Stimulated activated CD4-positive, alpha-beta T cell treated with anti-CD3 and anti-CD28 coated beads, TNF-alpha, amount 100 ng/mL, for 24 hours (primary cell): Measurements from ENCODE around the gene ECI1.
A peak's percentile ranks its signal among the peaks of the same experiment; 100 is the strongest.

Experiments
- DNase-seq, 3 experiments: peaks; one replicate each; pipeline ENCODE4 v3.0.0-alpha.2; 2020; ENCODE audit warnings: low read depth in 3 of 3

The ECI1 gene

DNA sequence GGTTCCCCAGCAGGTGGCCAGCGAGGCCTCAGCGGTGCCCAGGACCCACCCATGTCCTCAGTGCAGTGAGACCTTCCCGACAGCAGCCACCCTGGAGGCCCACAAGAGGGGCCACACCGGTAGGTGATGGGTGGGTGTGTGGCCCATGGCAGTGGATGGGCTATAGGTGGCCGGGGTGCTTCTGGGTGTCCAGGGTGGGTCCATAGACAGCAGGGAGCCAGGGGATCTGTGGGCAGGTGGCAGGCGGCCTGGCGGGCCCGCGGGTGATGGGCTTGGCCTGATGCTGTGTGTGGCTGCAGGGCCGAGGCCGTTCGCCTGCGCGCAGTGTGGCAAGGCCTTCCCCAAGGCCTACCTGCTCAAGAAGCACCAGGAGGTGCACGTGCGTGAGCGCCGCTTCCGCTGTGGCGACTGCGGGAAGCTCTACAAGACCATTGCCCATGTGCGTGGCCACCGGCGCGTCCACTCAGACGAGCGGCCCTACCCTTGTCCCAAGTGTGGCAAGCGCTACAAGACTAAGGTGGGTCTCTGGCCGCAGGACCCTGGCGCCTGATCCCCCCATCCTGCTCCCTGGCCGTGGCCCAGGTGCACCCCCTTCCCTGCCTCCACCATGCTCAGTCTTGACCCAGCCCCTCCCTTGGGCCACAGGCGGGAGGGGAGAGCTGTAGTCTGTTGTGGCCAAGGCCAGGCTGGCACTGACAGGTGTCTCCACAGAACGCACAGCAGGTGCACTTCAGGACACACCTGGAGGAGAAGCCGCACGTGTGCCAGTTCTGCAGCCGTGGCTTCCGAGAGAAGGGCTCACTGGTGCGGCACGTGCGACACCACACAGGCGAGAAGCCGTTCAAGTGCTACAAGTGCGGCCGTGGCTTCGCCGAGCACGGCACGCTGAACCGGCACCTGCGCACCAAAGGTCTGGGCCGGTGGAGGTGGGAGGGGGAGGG, 17.2 kb downstream of the ECI1 start:
- DNase-seq, result no peak

DNA sequence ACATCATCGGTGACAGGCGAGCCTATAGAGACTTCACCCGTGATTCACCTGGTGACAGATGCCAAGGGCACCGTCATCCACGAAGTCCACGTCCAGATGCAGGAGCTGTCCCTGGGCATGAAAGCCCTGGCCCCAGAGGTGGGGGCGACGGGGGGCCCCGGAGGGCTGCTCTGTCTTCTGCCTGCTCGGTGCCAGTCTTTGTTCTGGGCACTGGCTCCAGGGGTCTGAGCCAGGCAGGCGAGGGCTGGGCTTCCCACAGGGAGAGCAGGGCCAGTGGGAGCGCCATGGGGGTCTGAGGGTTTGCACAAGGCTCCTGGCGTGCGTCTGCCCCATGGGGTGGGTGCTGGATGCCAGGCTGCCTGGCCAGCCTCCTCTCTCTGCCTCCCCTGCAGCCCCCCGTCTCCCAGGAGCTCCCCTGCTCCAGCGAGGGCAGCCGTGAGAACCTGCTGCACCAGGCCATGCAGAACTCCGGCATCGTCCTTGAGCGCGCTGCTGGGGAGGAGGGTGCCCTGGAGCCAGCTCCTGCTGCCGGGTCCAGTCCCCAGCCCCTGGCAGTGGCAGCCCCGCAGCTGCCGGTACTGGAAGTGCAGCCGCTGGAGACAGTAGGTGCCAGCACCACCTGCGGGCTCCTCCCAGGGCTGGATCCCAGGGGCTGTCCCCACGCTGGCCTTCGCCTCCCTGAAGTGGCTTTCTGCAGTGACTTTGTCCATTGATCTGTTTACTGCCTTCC, 18.2 kb downstream of the ECI1 start:
- DNase-seq, result no peak

DNA sequence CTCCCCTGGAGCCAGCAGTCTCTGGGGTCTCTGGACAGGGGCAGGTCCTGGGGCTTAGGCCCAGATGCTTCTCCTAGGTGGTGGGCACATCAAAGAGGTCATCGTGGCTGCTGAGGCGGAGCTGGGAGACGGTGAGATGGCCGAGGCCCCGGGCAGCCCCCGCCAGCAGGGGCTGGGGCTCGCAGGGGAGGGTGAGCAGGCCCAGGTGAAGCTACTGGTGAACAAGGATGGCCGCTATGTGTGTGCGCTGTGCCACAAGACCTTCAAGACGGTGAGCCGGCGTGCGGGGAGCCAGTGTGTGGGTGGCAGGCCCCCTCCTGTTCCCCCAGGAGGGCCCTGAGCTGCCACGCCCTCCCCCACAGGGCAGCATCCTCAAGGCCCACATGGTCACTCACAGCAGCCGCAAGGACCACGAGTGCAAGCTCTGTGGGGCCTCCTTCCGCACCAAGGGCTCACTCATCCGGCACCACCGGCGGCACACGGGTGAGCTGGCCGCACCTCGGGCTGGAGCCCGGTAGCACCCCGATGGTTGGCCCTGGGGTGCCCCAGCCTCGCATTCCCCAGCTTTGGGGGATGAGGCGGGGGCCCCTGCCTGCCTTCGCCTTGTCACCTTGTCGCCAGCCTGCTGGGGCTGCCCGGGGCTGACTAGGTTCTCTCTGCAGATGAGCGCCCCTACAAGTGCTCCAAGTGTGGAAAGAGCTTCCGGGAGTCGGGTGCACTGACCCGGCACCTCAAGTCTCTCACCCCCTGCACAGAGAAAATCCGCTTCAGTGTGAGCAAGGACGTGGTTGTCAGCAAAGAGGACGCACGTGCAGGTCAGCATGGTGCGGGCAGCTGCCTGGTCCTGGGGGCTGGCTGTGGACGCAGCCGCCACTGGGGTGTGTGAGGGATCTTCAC, 19.0 kb downstream of the ECI1 start:
- DNase-seq, result no peak

DNA sequence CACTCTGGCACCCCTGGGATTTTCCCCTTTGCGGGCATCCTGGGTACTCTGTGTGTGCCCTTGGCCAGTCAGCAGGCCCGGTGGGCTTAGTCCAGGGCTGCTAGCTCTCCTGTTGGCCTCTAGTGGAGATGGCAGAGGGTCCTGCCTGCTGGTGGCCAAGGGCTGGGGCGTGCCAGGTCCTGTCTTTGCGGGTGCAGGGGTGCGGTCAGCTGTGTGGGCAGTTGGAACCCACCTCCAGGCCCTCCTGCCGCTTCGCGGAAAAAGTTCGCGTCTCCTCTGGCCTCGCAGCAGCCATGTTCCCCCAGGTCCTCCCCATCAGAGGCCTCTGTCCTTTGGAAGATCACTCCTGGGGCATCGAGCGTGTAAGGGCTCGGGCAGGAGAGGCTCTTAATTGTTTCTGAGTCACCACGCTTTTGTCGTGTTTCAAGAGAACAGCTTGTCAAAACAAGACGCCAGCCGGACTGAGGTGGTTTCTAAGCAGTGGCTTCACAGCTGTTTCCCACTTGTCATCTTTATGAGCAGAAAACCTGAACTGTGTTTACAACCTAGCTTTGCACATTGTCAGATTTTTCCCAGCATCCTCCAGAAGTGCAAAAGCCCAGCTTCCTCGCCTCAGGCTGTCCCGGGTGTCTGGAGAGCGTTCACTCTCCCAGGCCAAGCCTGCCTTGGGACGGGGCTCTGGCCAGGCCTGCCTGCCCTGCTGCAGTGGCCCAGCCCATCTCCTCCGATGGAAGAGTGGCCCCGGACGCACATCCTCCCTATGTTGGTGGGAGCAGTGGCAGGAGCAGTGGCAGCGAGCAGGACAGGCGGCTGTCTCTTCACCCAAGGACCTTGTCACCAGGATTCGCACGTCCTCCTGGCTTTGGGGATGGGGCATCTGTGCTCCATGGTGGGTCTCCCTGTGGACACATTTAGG, 20.1 kb downstream of the ECI1 start:
- DNase-seq, result no peak

DNA sequence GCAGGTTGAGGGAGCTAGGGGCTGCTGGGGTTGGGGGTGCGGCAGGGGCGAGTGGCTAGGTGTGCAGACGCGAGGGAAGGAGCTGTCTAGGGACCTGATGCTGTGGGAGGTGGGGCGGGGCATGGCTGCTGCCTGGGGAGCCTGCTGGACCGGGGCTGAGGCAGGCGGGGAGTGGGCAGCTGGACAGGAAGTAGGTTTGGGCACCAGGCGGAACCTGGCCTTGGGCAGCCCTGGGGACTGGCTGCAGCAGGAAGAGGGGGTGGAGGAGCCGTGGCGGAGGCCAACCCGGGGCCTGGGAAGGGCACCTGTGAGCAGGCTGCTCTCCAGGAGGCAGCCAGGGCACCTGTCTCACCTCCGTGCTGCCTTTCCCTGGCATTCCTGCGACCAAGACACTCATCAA, 21.0 kb downstream of the ECI1 start:
- no peak for DNase-seq

DNA sequence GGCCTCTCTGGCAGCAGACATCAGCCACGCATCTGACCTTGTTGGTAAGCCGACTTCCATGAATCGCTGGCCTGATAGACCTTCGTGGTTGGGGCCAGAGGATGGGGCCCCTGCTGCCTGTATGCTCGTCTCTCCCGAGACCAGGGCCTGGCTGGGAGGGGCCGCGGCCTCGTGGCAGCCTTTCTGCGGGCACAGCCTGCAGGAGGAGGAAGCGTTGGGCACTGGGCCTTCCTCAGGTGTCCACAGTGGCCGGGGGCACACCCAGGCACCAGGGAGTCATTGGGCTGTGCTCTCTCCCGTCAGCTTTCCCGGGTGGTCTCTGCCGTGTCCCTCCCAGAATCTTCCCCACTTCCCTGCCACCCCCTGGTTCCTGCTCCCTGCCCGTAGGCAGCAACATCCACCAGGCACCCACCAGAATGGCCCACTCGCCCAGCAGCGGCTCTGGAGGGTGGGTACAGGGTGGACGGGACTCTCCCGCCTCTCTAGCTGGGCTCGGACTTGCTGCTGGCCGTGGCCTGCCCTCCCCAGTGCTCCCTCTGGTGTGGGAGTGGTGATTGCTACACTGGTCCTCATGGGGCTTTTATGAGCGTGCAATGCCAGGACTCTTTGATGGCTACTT, 21.6 kb downstream of the ECI1 start:
- no peak for DNase-seq

DNA sequence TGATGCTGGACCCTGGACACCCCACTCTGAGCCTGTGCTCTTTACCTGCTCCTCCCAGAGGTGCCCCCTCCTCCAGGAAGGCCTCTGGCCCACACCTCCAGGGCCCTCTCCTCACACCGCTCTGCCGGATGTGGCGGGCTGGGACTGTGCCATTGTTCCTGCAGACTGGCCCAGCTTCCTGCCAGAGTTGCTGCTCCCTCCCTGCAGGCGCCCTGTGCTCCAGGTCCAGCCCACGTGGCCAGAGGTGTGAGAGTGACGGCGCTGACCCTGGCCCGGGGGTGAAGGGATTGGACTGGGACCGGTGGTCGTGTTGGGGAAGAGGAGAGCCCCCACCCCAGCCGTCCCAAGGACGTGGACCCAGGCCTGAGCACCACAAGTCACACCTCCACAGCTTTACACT, 22.3 kb downstream of the ECI1 start:
- no peak for DNase-seq

DNA sequence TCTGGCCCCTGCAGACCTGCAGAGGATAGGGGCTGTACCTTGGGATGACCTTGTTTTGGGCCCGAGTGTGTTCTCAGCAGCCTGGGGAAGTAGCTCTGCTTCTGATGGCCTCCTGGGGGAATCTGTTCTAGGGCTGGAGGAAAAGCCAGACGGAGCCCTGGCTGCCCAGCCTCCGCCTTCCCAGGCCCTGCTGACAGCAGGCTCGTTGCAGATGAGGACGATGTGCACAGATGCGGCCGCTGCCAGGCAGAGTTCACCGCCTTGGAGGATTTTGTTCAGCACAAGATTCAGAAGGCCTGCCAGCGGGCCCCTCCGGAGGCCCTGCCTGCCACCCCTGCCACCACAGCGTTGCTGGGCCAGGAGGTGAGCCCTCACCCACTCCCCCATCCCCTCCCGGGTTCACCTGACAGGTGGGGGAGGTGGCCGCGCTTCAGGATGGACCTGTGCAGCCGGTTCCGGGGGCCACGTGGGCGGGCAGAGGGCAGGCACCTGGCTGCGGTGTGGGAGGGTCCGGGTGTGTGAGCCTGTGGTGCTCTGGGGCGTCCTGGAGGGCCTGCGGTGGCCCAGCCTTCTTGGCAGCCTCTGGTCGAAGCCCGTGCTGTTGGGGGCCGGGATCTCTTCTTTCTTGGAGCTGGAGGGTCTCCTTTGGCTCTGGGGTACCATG, 23.1 kb downstream of the ECI1 start:
- DNase-seq, result no peak

DNA sequence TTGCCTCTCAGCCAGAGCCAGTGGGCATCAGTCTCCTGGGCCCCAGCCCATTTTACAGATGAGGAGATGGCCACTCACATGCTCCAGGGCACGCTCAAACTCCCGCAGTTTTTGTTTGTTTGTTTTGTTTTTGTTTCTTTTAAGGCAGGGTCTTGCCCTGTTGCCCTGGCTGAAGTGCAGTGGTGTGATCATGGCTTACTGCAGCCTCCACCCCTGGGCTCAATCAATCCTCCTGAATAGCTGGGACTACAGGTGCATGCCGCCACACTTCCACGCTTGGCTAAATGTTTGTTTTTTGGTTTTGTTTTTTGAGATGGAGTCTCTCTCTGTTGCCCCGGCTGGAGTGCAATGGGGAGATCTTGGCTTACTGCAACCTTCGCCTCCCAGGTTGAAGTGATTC, 24.5 kb downstream of the ECI1 start:
- DNase-seq, result no peak

DNA sequence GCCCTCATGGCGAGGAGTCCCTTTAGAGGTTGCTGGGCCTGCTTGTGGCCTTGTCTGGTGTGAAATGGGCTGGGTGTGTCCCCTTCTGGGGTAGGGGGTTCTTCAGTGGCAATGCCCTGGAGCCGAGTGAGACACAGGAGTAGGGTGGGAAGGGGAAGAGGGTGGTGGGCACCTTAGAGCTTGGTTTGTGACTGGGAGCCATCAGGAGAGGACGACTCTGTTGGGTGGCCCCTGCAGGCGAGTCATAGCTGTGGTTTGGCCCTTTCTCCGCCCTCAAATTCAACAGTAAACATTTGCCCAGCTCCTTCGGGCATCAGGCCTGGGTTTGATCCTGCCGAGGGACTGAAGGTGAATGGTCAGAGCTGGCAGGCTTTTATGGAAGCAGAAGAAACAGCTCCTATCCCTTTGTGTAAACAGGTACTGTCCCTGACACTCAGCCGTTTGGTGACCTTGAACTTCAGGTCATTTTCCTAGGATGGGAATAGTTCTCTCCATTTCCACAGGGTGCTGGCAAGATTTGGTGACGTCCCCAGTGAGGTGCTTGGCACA, 25.1 kb downstream of the ECI1 start:
- no peak for DNase-seq

DNA sequence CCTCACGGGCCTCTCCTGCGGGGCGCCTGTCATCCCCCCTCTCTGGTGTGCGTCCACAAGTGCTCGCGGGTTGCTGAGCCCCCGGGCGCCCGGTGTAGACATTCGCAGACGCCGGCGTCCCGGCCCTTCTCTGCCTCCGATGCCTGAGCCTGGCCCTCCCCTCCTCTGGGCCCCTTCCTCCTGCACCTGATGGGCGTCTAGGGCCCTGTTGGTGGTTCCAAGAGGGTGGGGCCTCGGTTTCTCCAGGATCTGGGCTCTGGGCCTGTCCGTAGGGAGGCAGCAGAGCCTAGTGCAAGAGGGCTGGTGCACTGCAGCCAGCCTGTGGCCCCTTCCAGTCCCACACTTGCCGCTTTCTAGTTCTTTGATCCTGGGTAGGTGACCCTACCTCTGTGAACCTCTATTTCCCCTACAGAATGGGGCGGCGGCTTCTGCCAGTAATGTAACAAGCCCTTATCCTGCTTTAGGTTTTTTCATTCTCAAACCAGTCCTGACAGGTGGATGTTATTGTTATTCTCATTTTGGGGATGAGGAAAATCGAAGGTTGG, 27.4 kb downstream of the ECI1 start:
- peak in 1 of 3 experiments; percentile 41 for DNase-seq

DNA sequence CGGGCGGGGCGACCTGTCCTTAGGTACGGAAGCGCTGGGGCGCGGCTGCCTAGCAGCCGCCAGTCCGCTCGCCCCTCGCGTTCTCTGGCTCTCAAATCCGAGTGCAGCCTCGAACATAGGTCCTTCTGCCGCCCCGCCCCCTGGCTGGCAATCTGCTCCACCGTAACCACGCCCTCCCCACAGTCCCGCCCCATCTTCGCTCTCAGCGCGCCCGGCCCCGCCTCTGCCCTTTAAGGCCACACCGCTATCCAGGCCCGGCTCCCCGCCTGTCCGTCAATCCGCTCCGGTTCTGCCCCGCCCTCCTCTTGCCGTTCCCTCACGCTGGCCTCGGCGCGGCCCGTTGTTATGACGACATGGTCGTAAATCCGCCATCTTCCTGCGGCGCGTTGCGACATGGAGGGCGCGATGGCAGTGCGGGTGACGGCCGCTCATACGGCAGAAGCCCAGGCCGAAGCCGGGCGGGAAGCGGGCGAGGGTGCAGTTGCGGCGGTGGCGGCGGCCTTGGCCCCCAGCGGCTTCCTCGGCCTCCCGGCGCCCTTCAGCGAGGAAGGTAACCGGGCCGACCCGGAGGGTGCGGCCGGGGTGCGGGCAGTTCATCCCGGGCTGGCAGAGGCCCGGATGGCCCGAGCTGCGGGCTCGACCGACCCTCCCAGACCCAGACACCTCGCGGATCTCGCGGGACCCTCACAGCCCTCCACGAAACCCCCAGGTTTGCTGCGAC, 28.0 kb downstream of the ECI1 start, which contains the start of gene E4F1:
TSS of gene E4F1 (plus strand) at position 371 of the 721 bp plus-strand sequence. CDS start at position 394, 23 bp downstream.
- peak; percentile 99 to 100 (median 100) for DNase-seq

DNA sequence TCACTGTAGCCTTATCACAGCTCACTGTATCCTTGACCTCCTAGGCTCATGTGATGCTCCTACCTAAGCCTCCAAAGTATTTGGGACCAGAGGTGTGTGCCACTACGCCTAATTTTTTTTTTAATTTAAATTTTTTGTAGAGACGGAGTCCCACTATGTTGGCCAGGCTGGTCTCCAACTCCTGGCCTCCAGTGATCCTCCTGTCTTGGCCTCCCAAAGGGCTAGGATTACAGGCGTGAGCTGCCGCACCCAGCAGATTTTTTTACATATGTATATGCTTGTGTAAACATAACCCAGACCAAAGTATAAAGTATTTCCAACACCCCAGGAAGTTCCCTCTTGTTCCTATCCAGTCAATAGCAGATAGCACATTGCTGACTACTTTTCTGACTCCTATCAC, 35.1 kb downstream of the ECI1 start:
- no peak for DNase-seq

DNA sequence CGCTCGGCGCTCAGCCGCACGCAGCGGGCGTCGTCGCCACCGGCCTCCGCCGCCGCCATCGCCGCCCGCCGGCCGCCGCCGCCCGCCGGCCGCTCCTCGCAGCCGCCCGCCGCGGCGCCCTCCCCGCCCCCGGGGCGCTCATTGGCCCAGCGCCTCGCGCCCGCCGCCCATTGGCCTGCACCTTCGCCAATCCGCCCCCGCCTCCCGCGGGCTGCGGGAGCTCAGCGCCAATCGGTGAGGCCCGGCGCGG, 36.7 kb downstream of the ECI1 start, which contains the start of gene PGP:
TSS of gene PGP (minus strand) at position 122 of the 250 bp plus-strand sequence. CDS start at position 59, 63 bp downstream.
- DNase-seq, result no peak

DNA sequence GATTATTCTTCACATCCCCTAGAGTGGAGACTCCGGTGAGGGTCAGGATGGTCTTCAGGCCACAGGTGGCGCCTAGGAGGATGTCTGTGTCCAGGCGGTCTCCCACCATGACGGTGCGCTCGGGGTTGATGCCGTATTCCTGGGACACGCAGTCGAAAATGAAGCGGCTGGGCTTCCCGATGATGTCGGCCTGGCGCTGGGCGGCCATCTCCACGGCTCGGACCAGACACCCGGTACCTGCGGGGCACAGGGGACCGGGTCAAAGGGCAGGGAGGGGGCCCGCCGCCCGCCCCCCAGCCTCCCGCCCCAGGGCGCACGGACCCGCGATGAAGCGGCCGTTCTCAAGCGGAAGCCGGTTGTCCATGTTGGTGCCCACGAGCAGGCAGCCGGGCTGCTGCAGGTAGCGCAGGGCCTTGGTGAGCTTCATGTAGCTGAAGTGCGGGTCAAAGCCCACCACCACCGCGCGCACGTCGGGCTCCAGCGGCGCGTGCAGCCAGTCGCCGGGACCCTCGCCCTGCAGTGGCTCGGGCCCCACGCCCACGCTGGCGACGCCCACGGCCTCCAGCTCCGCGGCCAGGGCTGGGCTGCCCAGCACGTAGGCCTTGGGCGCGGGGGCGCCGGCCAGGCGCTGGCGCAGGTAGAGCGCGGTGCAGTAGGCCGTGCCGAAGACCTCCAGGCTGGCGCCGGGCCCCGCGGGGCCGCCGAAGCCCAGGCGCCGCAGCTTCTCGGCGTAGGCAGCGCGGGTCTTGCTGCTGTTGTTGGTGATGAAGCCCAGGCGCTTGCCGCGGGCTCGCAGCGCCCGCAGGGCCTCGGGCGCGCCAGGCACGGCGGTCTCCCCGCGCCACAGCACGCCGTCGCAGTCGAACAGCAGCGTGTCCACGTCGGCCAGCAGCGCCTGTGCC, 37.3 kb downstream of the ECI1 start:
- DNase-seq, result no peak

DNA sequence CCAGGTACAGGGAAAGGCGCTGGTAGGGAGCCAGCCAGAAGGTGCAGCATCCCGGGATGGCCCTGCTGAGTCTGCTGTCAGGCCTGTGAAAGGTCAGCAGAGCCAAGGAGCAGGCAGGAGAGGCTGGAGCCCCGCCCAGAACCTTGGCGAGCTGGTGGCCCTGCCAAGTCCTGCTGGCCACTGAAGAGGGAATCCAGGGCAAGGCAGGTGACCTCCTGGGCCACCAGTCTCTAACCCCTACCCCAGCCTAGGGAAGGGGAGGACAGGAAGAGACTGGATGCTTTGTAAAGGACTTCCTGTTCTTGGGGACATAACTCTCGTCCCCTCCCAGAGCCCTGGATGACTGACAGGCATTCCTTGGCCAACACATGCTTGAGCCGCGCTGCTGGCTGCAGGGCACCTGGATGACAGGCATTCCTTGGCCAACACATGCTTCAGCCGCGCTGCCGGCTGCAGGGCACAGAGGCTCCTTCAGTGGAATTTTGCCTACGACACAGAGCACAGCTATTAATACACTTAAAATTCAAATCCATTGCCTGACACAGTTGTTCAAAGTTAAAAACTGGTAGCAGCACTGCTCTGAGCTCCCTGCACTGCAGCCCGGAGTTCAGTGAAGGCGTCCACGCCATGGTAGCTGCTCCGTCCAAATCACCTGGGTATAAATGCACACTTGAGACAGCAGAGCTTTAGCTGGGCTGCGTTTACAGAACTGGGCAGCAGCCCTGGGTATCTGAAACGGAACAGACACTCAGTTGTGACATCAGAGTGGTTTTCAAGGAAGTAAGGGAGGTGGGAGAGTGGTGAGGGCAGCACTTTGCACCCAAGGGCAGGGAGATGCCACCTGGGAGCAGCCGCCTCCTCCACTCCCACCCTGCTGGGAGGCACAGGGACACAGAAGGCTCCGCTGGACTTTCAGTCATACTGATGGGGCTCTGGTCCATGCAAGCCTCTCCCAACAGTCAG, 38.7 kb downstream of the ECI1 start:
- DNase-seq, result no peak
